H1 (cell line): Measurements from ENCODE around the gene ZNF525. TPM values are rescaled to one million over a fixed set of nuclear protein-coding genes. Genes with fewer than 3 reads are reported as not detected.

Experiments
- CTCF ChIA-PET: fragments of 300-600 bp; sonication (Branson Sonifier 250); formaldehyde crosslinking; loops from one replicate; lab custom pipeline; 2021; ENCODE audit not compliant: partially characterized antibody; lab: Charles Lee
- POLR2A ChIA-PET: fragments of 300-600 bp; sonication (Branson Sonifier 250); formaldehyde crosslinking; loops from one replicate; lab custom pipeline; 2021; ENCODE audit warnings: inconsistent platforms; ENCODE audit not compliant: partially characterized antibody; lab: Charles Lee
- DNase-seq, 2 experiments: peaks; one replicate each; pipeline versions ENCODE4 v3.0.0 to v3.0.0-alpha.2; 2010 to 2022; ENCODE audit warnings: low spot score in 2 of 2, low read depth in 1 of 2, mixed read lengths in 1 of 2
- FAIRE-seq: peaks from 2 replicates; lab custom pipeline; 2011; peaks lifted over from hg19 to GRCh38; lab: Jason Lieb, UNC
- H2AFZ ChIP-seq: 2 replicates; pipeline ENCODE4 v1.8.1; 2012; ENCODE audit warnings: low read length, inconsistent platforms
- H2AK5ac ChIP-seq: 2 replicates; pipeline ENCODE4 v1.6.1; 2013; ENCODE audit warnings: low read depth, low read length
- H2BK120ac ChIP-seq: replicated peaks from 2 replicates; pipeline ENCODE3; 2013; ENCODE audit warnings: low read depth, low read length, inconsistent platforms
- H2BK12ac ChIP-seq: 2 replicates; pipeline ENCODE4 v1.6.1; 2013; ENCODE audit warnings: low read depth, low read length
- H2BK15ac ChIP-seq: 2 replicates; pipeline ENCODE4 v1.6.1; 2013; ENCODE audit warnings: low read length
- H2BK20ac ChIP-seq: 2 replicates; pipeline ENCODE4 v1.6.1; 2013; ENCODE audit warnings: low read length
- H2BK5ac ChIP-seq: 2 replicates; pipeline ENCODE4 v1.6.1; 2013; ENCODE audit warnings: low read depth, low read length
- H3K14ac ChIP-seq: 2 replicates; pipeline ENCODE4 v1.6.1; 2013; ENCODE audit warnings: inconsistent platforms; ENCODE audit not compliant: insufficient read length
- H3K18ac ChIP-seq: 2 replicates; pipeline ENCODE4 v1.6.1; 2013; ENCODE audit warnings: low read length; ENCODE audit errors: extremely low read depth
- H3K23ac ChIP-seq: 2 replicates; pipeline ENCODE4 v1.6.1; 2013; ENCODE audit warnings: inconsistent platforms; ENCODE audit not compliant: insufficient read length
- H3K23me2 ChIP-seq: 2 replicates; pipeline ENCODE4 v1.6.1; 2013; ENCODE audit warnings: low read depth, low read length
- H3K27ac ChIP-seq: 2 replicates; pipeline ENCODE4 v1.6.1; 2011; ENCODE audit warnings: low read depth, low read length, inconsistent platforms
- H3K27me3 ChIP-seq, 4 experiments: replicated peaks in 1 of 4; 1 replicate in 1 of 4; 2 replicates in 3 of 4; pipeline versions ENCODE4 v1.6.1 to v1.8.1; 2011 to 2013; ENCODE audit warnings: low read length in 3 of 4, mild to moderate bottlenecking in 3 of 4, inconsistent platforms in 2 of 4, mixed read lengths in 2 of 4, moderate library complexity in 1 of 4; ENCODE audit not compliant: control insufficient read depth in 3 of 4, insufficient read depth in 3 of 4; ENCODE audit errors: extremely low read depth in 1 of 4
- H3K36me3 ChIP-seq, 4 experiments: 2 replicates each; pipeline versions ENCODE4 v1.6.1 to v1.8.1; 2011 to 2013; ENCODE audit warnings: mild to moderate bottlenecking in 4 of 4, low read length in 3 of 4, moderate library complexity in 2 of 4, control low read depth in 1 of 4, inconsistent platforms in 1 of 4; ENCODE audit not compliant: insufficient read depth in 4 of 4, control insufficient read depth in 2 of 4
- H3K4ac ChIP-seq: replicated peaks from 2 replicates; pipeline ENCODE3; 2013; ENCODE audit warnings: low read length, low read depth, mixed read lengths, inconsistent platforms; ENCODE audit not compliant: insufficient read length
- H3K4me1 ChIP-seq, 4 experiments: replicated peaks in 1 of 4; 1 replicate in 1 of 4; 2 replicates in 3 of 4; pipeline versions ENCODE4 v1.6.1 to v1.8.1; 2011 to 2013; ENCODE audit warnings: low read length in 3 of 4, inconsistent platforms in 2 of 4, mixed read lengths in 1 of 4; ENCODE audit not compliant: insufficient read depth in 4 of 4, control insufficient read depth in 3 of 4
- H3K4me2 ChIP-seq, 2 experiments: 2 replicates each; pipeline versions ENCODE4 v1.6.1 to v1.8.1; 2011 to 2013; ENCODE audit warnings: low read depth in 2 of 2, low read length in 2 of 2, control low read depth in 1 of 2, inconsistent platforms in 1 of 2, mild to moderate bottlenecking in 1 of 2; ENCODE audit not compliant: insufficient read depth in 1 of 2
- H3K4me3 ChIP-seq, 4 experiments: fragments of 200-600, 300-600 bp in 1 of 4; sonication (generic), shearing (Covaris generic), sonication (Bioruptor Twin) in 1 of 4; 2 replicates each; pipeline versions ENCODE4 v1.5.1 to v1.8.1; 2011 to 2016; ENCODE audit warnings: low read length in 4 of 4, low read depth in 3 of 4, control low read depth in 2 of 4, inconsistent platforms in 2 of 4, mild to moderate bottlenecking in 2 of 4, mixed read lengths in 1 of 4, moderate library complexity in 1 of 4; ENCODE audit not compliant: insufficient read depth in 2 of 4; ENCODE audit errors: extremely low read depth in 1 of 4
- H3K56ac ChIP-seq: replicated peaks from 2 replicates; pipeline ENCODE3; 2013; ENCODE audit warnings: low read depth, mild to moderate bottlenecking, mixed read lengths, low read length, inconsistent platforms; ENCODE audit not compliant: insufficient read length
- H3K79me1 ChIP-seq: 2 replicates; pipeline ENCODE4 v1.6.1; 2013; ENCODE audit warnings: low read depth, low read length, control low read depth
- H3K79me2 ChIP-seq, 2 experiments: 2 replicates each; pipeline versions ENCODE4 v1.6.1 to v1.8.1; 2012 to 2013; ENCODE audit warnings: low read length in 2 of 2, mild to moderate bottlenecking in 2 of 2, inconsistent platforms in 1 of 2; ENCODE audit not compliant: insufficient read depth in 2 of 2, control insufficient read depth in 1 of 2
- H3K9ac ChIP-seq, 4 experiments: replicated peaks in 1 of 4; 1 replicate in 1 of 4; 2 replicates in 3 of 4; pipeline versions ENCODE4 v1.6.1 to v1.8.1; 2011 to 2013; ENCODE audit warnings: low read depth in 3 of 4, low read length in 3 of 4, control low read depth in 2 of 4, mild to moderate bottlenecking in 2 of 4, moderate library complexity in 2 of 4, inconsistent platforms in 1 of 4; ENCODE audit errors: extremely low read depth in 1 of 4
- H3K9me3 ChIP-seq, 2 experiments: 2 replicates each; pipeline versions ENCODE4 v1.6.1 to v1.8.1; 2012 to 2013; ENCODE audit warnings: mild to moderate bottlenecking in 2 of 2, moderate library complexity in 2 of 2, control low read depth in 1 of 2, inconsistent platforms in 1 of 2, low read depth in 1 of 2, low read length in 1 of 2, mixed read lengths in 1 of 2; ENCODE audit not compliant: insufficient read depth in 2 of 2
- H4K20me1 ChIP-seq, 2 experiments: replicated peaks in 1 of 2; 2 replicates each; pipeline versions ENCODE3 to v1.8.1; 2011 to 2013; ENCODE audit warnings: inconsistent platforms in 2 of 2, low read length in 2 of 2, mild to moderate bottlenecking in 1 of 2; ENCODE audit not compliant: insufficient read depth in 2 of 2, control insufficient read depth in 1 of 2
- H4K5ac ChIP-seq: 2 replicates; pipeline ENCODE4 v1.6.1; 2013; ENCODE audit warnings: low read length, low read depth, mixed read lengths, inconsistent platforms; ENCODE audit not compliant: insufficient read length
- H4K8ac ChIP-seq: 2 replicates; pipeline ENCODE4 v1.8.0; 2013; ENCODE audit warnings: mild to moderate bottlenecking, moderate library complexity, low read length, inconsistent platforms; ENCODE audit not compliant: insufficient read depth; ENCODE audit errors: extremely low read depth
- H4K91ac ChIP-seq: replicated peaks from 2 replicates; pipeline ENCODE3; 2013; ENCODE audit warnings: low read length, mixed read lengths, inconsistent platforms; ENCODE audit not compliant: insufficient read length
- PHF8 ChIP-seq: fragments of 200-600 bp; sonication (generic); conservative IDR thresholded peaks from 2 replicates; pipeline ENCODE4 v1.7.1; 2012; ENCODE audit warnings: low read depth, mild to moderate bottlenecking, inconsistent platforms, low read length, moderate library complexity
- WGBS, 2 experiments: shearing (Covaris generic) in 1 of 2; methylation state at CpG; one replicate each; pipeline versions ENCODE4 v1.1.6 to v1.1.7; 2013 to 2015; ENCODE audit warnings: low lambda C conversion rate in 2 of 2, mixed read lengths in 2 of 2, inconsistent platforms in 1 of 2, low coverage in 1 of 2, missing lambda C conversion rate in 1 of 2; ENCODE audit not compliant: insufficient replicate concordance in 2 of 2, insufficient coverage in 1 of 2, insufficient read length in 1 of 2; ENCODE audit errors: extremely low coverage in 1 of 2, missing lambda C conversion rate in 1 of 2; 5-methylcytosine and 5-hydroxymethylcytosine counted together
- long read RNA-seq, 2 experiments: library from RNA in 1 of 2; library from capped mRNA in 1 of 2; stranded (forward); transcript quantifications; one replicate each; pipeline ENCODE4 v2.0.0, GENCODE V29; 2021; ENCODE audit warnings: inconsistent platforms in 1 of 2
- polyA minus RNA-seq, 3 experiments: library from RNA; depleted of rRNA, polyadenylated mRNA; stranded (reverse); fragments of >200 nt; gene quantifications; 1 replicate in 2 of 3; 2 replicates in 1 of 3; pipeline ENCODE4 v1.2.3, GENCODE V29; 2011
- polyA plus RNA-seq, 7 experiments: library from polyadenylated mRNA; depleted of rRNA in 3 of 7; stranded (reverse) in 5 of 7; unstranded in 2 of 7; fragments of >200 nt in 5 of 7; fragments of 200-250 nt in 2 of 7; gene quantifications; 1 replicate in 5 of 7; 2 replicates in 1 of 7; 4 replicates in 1 of 7; pipeline versions ENCODE4 v1.2.1 to v1.2.3, GENCODE V29; 2011 to 2013; ENCODE audit warnings: missing spikeins in 2 of 7, mixed read lengths in 2 of 7
- total RNA-seq: library from RNA; stranded (reverse); fragmentation: NEBNext Ultra II Directional; extraction: Animal tissue kit (Norgen Biotek cat#: 25700); gene quantifications from 2 replicates; pipeline ENCODE4 v1.2.1, GENCODE V29; 2021
- TF ChIP-seq, protein P1 (sequence below): IDR thresholded peaks from 2 replicates; pipeline ENCODE4 v1.6.1; 2012; ENCODE audit warnings: inconsistent platforms
- TF ChIP-seq, protein P2 (sequence below): IDR thresholded peaks from 2 replicates; pipeline ENCODE4 v1.6.1; 2012; ENCODE audit warnings: inconsistent platforms

ZNF525 gene
- total RNA-seq (58.0 and 63.4 TPM in 2 replicates), polyA plus RNA-seq (2011; rRNA removed) (5.1 and 8.2 TPM in 2 replicates), polyA minus RNA-seq (2011; rRNA and poly(A)+ RNA removed) (49.4 and 53.6 TPM in 2 replicates)
- polyA plus RNA-seq (2011; cell fraction: cytosol; rRNA removed) = 12.0 TPM
- polyA plus RNA-seq (2011; cell fraction: nucleus; rRNA removed) = 14.0 TPM
- polyA plus RNA-seq (2012, experiment 1 of 2) = 14.6 to 28.4 TPM (median 18.9 TPM) in 4 replicates
- 2.4 TPM for polyA plus RNA-seq (2012, experiment 2 of 2)
- polyA plus RNA-seq (2013, experiment 1 of 2) = 29.8 TPM
- polyA plus RNA-seq (2013, experiment 2 of 2) = 26.6 TPM
- polyA minus RNA-seq (2011; cell fraction: cytosol; rRNA and poly(A)+ RNA removed) = 21.4 TPM
- polyA minus RNA-seq (2011; cell fraction: nucleus; rRNA and poly(A)+ RNA removed) = 117 TPM
- long read RNA-seq, experiment 1, partial matches to known transcripts = 0 of 10 reads
- long read RNA-seq, experiment 1, other reads (novel, unspliced or antisense) = 4 of 10 reads
- long read RNA-seq, experiment 2, partial matches to known transcripts = 0 of 9 reads
- long read RNA-seq, experiment 2, other reads (novel, unspliced or antisense) = 6 of 9 reads

DNA sequence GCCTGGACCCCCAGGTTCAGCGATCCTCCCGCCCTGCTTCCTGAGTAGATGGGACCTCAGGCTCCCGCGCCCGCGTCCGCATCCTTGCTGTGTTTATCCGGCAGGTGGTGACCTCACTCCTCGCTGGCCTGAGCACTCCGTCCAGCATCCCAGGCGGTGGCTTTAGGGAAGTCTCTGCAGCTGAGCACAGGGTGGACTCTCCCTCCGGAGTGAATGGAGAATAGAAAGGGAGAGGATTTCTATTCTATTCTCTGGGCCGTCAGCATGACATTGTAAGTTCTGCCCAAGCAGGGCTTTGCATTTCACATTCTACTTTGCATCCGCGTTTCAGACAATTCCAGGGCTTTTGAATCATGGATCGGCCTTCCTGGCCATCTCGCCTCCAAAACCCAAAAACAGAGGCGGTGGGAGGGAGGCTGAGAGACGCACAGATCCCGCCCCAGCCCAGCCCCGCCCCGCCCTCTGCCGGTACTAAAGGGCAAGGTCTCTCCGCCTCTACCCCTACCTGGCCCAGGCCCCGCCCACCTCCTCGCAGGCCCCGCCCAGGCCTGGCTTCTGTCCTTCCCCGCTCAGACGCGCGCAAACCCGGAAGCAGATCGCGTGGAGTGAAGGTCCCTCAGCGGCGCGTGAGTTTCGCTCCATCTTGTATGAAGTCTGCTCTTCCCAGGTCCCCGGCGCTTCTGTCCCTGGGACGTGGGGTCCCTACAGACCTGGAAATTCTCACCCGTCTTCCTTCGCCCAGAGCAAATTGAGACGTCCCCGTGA, at the start of gene ZNF525:
TSS of gene ZNF525 (plus strand) at position 572 of the 765 bp plus-strand sequence. CDS start 6,577 bp downstream, outside the sequence.
- POLR2A ChIA-PET = no interaction called here
- peaks cover 6% of the 10 kb centered on the region for H3K23me2 ChIP-seq
- TF ChIP-seq, protein P1, sequence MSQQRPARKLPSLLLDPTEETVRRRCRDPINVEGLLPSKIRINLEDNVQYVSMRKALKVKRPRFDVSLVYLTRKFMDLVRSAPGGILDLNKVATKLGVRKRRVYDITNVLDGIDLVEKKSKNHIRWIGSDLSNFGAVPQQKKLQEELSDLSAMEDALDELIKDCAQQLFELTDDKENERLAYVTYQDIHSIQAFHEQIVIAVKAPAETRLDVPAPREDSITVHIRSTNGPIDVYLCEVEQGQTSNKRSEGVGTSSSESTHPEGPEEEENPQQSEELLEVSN = 0 out of 2 replicates have a peak, but pooled peaks have one; percentile 40
- TF ChIP-seq, protein P2, sequence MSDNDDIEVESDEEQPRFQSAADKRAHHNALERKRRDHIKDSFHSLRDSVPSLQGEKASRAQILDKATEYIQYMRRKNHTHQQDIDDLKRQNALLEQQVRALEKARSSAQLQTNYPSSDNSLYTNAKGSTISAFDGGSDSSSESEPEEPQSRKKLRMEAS = peak; percentile 48; the same call in 1 of the 2 replicates
- peak; percentile 64 for TF ChIP-seq PHF8

More for the DNA sequence above, at the start of gene ZNF525:
- Histone ChIP-seq H3K14ac (no peak within 1 kb of the TSS), H2BK12ac (no peak within 1 kb of the TSS), H2AFZ (peak within 1 kb of the TSS; percentile 99; the same call in 1 of the 2 replicates), H2BK5ac (no peak within 1 kb of the TSS; the same call in 1 of the 2 replicates), H2AK5ac (no peak within 1 kb of the TSS), H3K79me1 (no peaks in the 10 kb centered on the region; the same call in 1 of the 2 replicates), H4K8ac (peak within 1 kb of the TSS; percentile 73), H3K4me3 (peak within 1 kb of the TSS; percentile 84 to 98 (median 89)), H2BK120ac (no peak within 1 kb of the TSS), H3K56ac (no peak within 1 kb of the TSS), H3K9ac (peak within 1 kb of the TSS; percentile 46 to 60 (median 56)), H3K4me2 (peak within 1 kb of the TSS; percentile 74 to 78), H3K27me3 (no peaks in the 10 kb centered on the region), H3K18ac (peak within 1 kb of the TSS; percentile 19; the same call in 1 of the 2 replicates), H4K91ac (no peak within 1 kb of the TSS), H3K23ac (no peak within 1 kb of the TSS), H3K9me3 (peaks cover 0 to under 1% of the 10 kb centered on the region in 2 experiments; a peak in 1 of 4 replicates), H3K4ac (no peak within 1 kb of the TSS), H3K4me1 (peaks cover 0 to 3% (median under 1%) of the 10 kb centered on the region in 4 experiments; a peak in 3 of 7 replicates), H3K27ac (peak within 1 kb of the TSS; percentile 53; the same call in 1 of the 2 replicates), H2BK15ac (no peak within 1 kb of the TSS), H3K36me3 (no peaks in the 10 kb centered on the region), H4K5ac (peak within 1 kb of the TSS; percentile 49), H3K79me2 (peaks cover 0 to 30% of the 10 kb centered on the region in 2 experiments; a peak in 3 of 4 replicates), H2BK20ac (no peak within 1 kb of the TSS), H4K20me1 (peaks cover 0 to 5% of the 10 kb centered on the region in 2 experiments)
- WGBS, 2 experiments = 2% methylated on average over 40 of the region's 45 CpGs; no CpG with 5 or more reads in 1 of the 2 experiments
- DNase-seq (peak in 1 of 2 experiments; percentile 97), FAIRE-seq (no peak)
- CTCF ChIA-PET = interaction anchor here (0.7 kb wide), 1 partner anchor 244 kb away, joined by 3 read pairs; no protein-coding TSS in a partner anchor
